GM12878 (cell line): ENCODE data around the gene CHRNA5. TPM values are rescaled to one million over a fixed set of nuclear protein-coding genes. Genes with fewer than 3 reads are reported as not detected.

Experiments used
- ATAC-seq: fragments of 200-7000 bp; cut with Tn5 transposase; 3 replicates; pipeline ENCODE4 v1.9.1; 2020; ENCODE audit warnings: mild to moderate bottlenecking, moderate library complexity
- BruUV-seq: library from RNA; stranded (reverse); fragments of 400-500 nt; replicated peaks from 2 replicates; lab custom pipeline; 2021; lab: Mats Ljungman, UMichigan
- CTCF ChIA-PET: fragments of 300-600 bp; sonication (Branson Sonifier 250); formaldehyde crosslinking; extraction: SDS; loops from one replicate; lab custom pipeline; 2021; ENCODE audit warnings: inconsistent platforms; lab: Yijun Ruan, JAX
- POLR2A ChIA-PET: fragments of 350-600 bp; formaldehyde crosslinking; extraction: SDS; loops from one replicate; lab custom pipeline; 2021; ENCODE audit warnings: inconsistent platforms; lab: Charles Lee
- RAD21 ChIA-PET: fragments of 300-600 bp; sonication (Branson Sonifier 250); formaldehyde crosslinking; loops from one replicate; lab custom pipeline; 2023; ENCODE audit warnings: antibody characterized with exemption; ENCODE audit not compliant: unreplicated experiment; lab: Charles Lee
- SMC1A ChIA-PET: fragments of 300-600 bp; sonication (Branson Sonifier 250); formaldehyde crosslinking; loops from one replicate; lab custom pipeline; 2023; ENCODE audit not compliant: unreplicated experiment, uncharacterized antibody; lab: Charles Lee
- DNase-seq: peaks from one replicate; pipeline ENCODE4 v3.0.0-alpha.2; 2011; ENCODE audit warnings: low read depth, low spot score
- FAIRE-seq: peaks from 3 replicates; lab custom pipeline; 2011; peaks lifted over from hg19 to GRCh38; lab: Jason Lieb, UNC
- H2AFZ ChIP-seq: 2 replicates; pipeline ENCODE4 v1.6.0; 2011; ENCODE audit warnings: low read depth, low read length, control low read depth; ENCODE audit not compliant: control insufficient read depth
- H3K27ac ChIP-seq: 2 replicates; pipeline ENCODE4 v1.5.1; 2011; ENCODE audit warnings: control low read depth; ENCODE audit not compliant: control insufficient read depth, insufficient read depth
- H3K27me3 ChIP-seq, 2 experiments: replicated peaks in 1 of 2; 2 replicates each; pipeline versions ENCODE4 v1.6.0 to v1.6.1; 2011; ENCODE audit warnings: low read length in 1 of 2; ENCODE audit not compliant: control insufficient read depth in 2 of 2, insufficient read depth in 2 of 2
- H3K36me3 ChIP-seq, 2 experiments: 2 replicates each; pipeline ENCODE4 v1.5.1; 2011; ENCODE audit warnings: low read length in 1 of 2; ENCODE audit not compliant: control insufficient read depth in 2 of 2, insufficient read depth in 2 of 2
- H3K4me1 ChIP-seq: 2 replicates; pipeline ENCODE4 v1.6.1; 2011; ENCODE audit warnings: mild to moderate bottlenecking, low read length, moderate library complexity, mixed read lengths; ENCODE audit not compliant: control insufficient read depth, insufficient read depth
- H3K4me2 ChIP-seq: 2 replicates; pipeline ENCODE4 v1.6.0; 2011; ENCODE audit warnings: control low read depth; ENCODE audit not compliant: control insufficient read depth, insufficient read depth
- H3K4me3 ChIP-seq: fragments of 200-600 bp; sonication (generic); 2 replicates; pipeline ENCODE4 v1.5.1; 2016
- H3K79me2 ChIP-seq: 2 replicates; pipeline ENCODE4 v1.6.0; 2011; ENCODE audit warnings: low read length; ENCODE audit not compliant: control insufficient read depth, insufficient read depth
- H3K9ac ChIP-seq: 2 replicates; pipeline ENCODE4 v1.8.0; 2011; ENCODE audit warnings: low read length, control low read depth, mixed read lengths; ENCODE audit not compliant: control insufficient read depth, insufficient read depth
- H3K9me3 ChIP-seq: replicated peaks from 3 replicates; pipeline ENCODE4 v1.5.1; 2011; ENCODE audit warnings: mild to moderate bottlenecking, low read length; ENCODE audit not compliant: control insufficient read depth, insufficient read depth
- H4K20me1 ChIP-seq: 2 replicates; pipeline ENCODE4 v1.6.0; 2011; ENCODE audit not compliant: control insufficient read depth, insufficient read depth
- CHD2 ChIP-seq: IDR thresholded peaks from 2 replicates; pipeline ENCODE4 v1.6.1; 2011; ENCODE audit warnings: low read depth, low read length, improper control_type of control experiment, borderline replicate concordance
- HCFC1 ChIP-seq: fragments of 150-350 bp; IDR thresholded peaks from 2 replicates; pipeline ENCODE4 v1.6.1; 2014; ENCODE audit warnings: low read length
- HDAC2 ChIP-seq: fragments of 200-600 bp; sonication (generic); IDR thresholded peaks from 2 replicates; pipeline ENCODE4 v1.6.1; 2017
- HDAC6 ChIP-seq: fragments of 200-600 bp; sonication (generic); IDR thresholded peaks from one replicate; pipeline ENCODE4 v1.8.0; 2017; ENCODE audit warnings: antibody characterized with exemption; ENCODE audit not compliant: unreplicated experiment
- MAX ChIP-seq: IDR thresholded peaks from 2 replicates; pipeline ENCODE4 v1.6.1; 2012; ENCODE audit warnings: low read depth, low read length, improper control_type of control experiment
- RBBP5 ChIP-seq: fragments of 200-600 bp; sonication (generic); conservative IDR thresholded peaks from 2 replicates; pipeline ENCODE4 v1.6.1; 2016
- RUNX3 ChIP-seq: IDR thresholded peaks from 2 replicates; pipeline ENCODE4 v1.6.1; 2012; ENCODE audit warnings: low read length, inconsistent platforms
- SRF ChIP-seq, 2 experiments: IDR thresholded peaks; 2 replicates each; pipeline ENCODE4 v1.6.1; 2011; ENCODE audit warnings: low read depth in 2 of 2, low read length in 2 of 2, mild to moderate bottlenecking in 1 of 2, moderate library complexity in 1 of 2
- WGBS: methylation state at CpG from one replicate; pipeline ENCODE4 v1.1.6; 2016; ENCODE audit warnings: low lambda C conversion rate; ENCODE audit not compliant: insufficient replicate concordance, insufficient coverage; ENCODE audit errors: missing lambda C conversion rate; 5-methylcytosine and 5-hydroxymethylcytosine counted together
- in situ Hi-C: fragments of 300-500 bp; cut with MboI; formaldehyde crosslinking; loops from 9 replicates; pipeline ENCODE4 v1.14.3; 2018; ENCODE audit warnings: mixed read lengths
- intact Hi-C: fragments of 100-400 bp; cut with micrococcal nuclease; formaldehyde crosslinking; loops from one replicate; pipeline ENCODE4 v1.14.2; 2022; ENCODE audit not compliant: unreplicated experiment
- polyA plus RNA-seq, 11 experiments: library from polyadenylated mRNA; depleted of rRNA in 4 of 11; unstranded in 6 of 11; stranded (reverse) in 5 of 11; fragments of >200 nt; fragmentation: Nextera tagmentation in 4 of 11; fragmentation: Illumina TruSeq in 1 of 11; extraction: Ambion mirVana in 4 of 11; extraction: Trizol in 1 of 11; gene quantifications; 1 replicate in 1 of 11; 2 replicates in 10 of 11; pipeline versions ENCODE4 v1.2.1 to v1.2.3, GENCODE V29; 2011 to 2016; ENCODE audit warnings: inconsistent platforms in 2 of 11, missing spikeins in 2 of 11, low read depth in 1 of 11
- total RNA-seq, 4 experiments: library from RNA; depleted of rRNA in 3 of 4; stranded (reverse); fragments of >200 nt in 3 of 4; fragmentation: Illumina TruSeq in 1 of 4; extraction: Trizol in 1 of 4; gene quantifications; 2 replicates each; pipeline versions ENCODE4 v1.2.1 to v1.2.3, GENCODE V29; 2013 to 2021
- TF ChIP-seq, protein P1 (sequence below): fragments of 450-650 bp; formaldehyde crosslinking; IDR thresholded peaks from 2 replicates; pipeline ENCODE4 v1.4.0; 2020; ENCODE audit warnings: mild to moderate bottlenecking, moderate library complexity

The CHRNA5 gene
- total and polyA plus RNA-seq, 10 of the 15 experiments (the other 5 are each of a cell fraction or from before 2014, with no cell fraction given) = 0.74 to 21.4 (median 12.7) TPM

DNA sequence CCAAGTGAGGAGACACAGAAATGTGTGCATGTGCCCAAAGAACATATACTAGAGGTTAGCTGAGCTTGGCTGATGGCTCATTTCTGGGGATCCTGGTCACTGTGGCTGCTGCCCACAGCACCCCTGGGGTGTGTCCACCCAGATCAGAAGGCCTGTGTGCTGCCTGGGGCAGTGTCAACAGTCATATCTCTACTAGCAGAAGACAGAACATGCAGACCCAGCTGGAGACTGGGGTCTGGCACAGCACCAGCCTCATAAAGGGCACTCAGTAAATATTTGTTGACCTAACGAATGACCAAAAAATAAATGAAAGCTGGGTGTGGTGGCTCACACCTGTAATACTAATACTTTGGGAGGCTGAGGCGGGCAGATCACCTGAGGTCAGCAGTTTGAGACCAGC, 39.1 kb downstream of the CHRNA5 start:
- ChIA-PET RAD21 (no interaction called here), POLR2A (no interaction called here)
- H3K79me2 ChIP-seq = no peaks in the 10 kb centered on the region
- no peak for FAIRE-seq
- H3K9ac ChIP-seq = no peak overlapping the region
- TF ChIP-seq HCFC1 (no peak), SRF (IDR thresholded peaks at IDR 0.05; ENCODE audit: low read depth in 2 of 2, low read length in 2 of 2) (no peak), MAX (no peak), RUNX3 (no peak), HDAC6 (no peak), HDAC2 (no peak), RBBP5 (no peak), CHD2 (no peak)
- TF ChIP-seq, protein P1, sequence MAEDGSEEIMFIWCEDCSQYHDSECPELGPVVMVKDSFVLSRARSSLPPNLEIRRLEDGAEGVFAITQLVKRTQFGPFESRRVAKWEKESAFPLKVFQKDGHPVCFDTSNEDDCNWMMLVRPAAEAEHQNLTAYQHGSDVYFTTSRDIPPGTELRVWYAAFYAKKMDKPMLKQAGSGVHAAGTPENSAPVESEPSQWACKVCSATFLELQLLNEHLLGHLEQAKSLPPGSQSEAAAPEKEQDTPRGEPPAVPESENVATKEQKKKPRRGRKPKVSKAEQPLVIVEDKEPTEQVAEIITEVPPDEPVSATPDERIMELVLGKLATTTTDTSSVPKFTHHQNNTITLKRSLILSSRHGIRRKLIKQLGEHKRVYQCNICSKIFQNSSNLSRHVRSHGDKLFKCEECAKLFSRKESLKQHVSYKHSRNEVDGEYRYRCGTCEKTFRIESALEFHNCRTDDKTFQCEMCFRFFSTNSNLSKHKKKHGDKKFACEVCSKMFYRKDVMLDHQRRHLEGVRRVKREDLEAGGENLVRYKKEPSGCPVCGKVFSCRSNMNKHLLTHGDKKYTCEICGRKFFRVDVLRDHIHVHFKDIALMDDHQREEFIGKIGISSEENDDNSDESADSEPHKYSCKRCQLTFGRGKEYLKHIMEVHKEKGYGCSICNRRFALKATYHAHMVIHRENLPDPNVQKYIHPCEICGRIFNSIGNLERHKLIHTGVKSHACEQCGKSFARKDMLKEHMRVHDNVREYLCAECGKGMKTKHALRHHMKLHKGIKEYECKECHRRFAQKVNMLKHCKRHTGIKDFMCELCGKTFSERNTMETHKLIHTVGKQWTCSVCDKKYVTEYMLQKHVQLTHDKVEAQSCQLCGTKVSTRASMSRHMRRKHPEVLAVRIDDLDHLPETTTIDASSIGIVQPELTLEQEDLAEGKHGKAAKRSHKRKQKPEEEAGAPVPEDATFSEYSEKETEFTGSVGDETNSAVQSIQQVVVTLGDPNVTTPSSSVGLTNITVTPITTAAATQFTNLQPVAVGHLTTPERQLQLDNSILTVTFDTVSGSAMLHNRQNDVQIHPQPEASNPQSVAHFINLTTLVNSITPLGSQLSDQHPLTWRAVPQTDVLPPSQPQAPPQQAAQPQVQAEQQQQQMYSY = no peak
- TF ChIP-seq, all 136 proteins: peak for 0
- H3K36me3 ChIP-seq = no peaks in the 10 kb centered on the region
- no peak for DNase-seq
- no peaks in the 10 kb centered on the region for H4K20me1 ChIP-seq
- ChIA-PET SMC1A (interaction anchor here (1.3 kb wide), 1 partner anchor 10 kb away, joined by 3 read pairs; no protein-coding TSS in a partner anchor), CTCF (no interaction called here)
- in situ Hi-C loops = loop anchor here (5.0 kb wide), 1 partner anchor 48 kb away; no protein-coding TSS in a partner anchor
- H3K27ac ChIP-seq = no peak overlapping the region
- WGBS = 85% methylated on average over 2 of the region's 2 CpGs
- H3K4me1 ChIP-seq = no peaks in the 10 kb centered on the region
- H3K27me3 ChIP-seq = no peaks in the 10 kb centered on the region
- BruUV-seq = no TSS peak
- no peak for ATAC-seq
- intact Hi-C loops = no loop called here
- H3K4me3 ChIP-seq = no peak overlapping the region
- no peak overlapping the region for H2AFZ ChIP-seq
- H3K4me2 ChIP-seq = no peak overlapping the region
- H3K9me3 ChIP-seq = no peaks in the 10 kb centered on the region
